Activated CD4-positive, alpha-beta T cell treated with anti-CD3 and anti-CD28 coated beads for 24 hours (primary cell): ENCODE data around the gene GALNT15.

Experiments used
- DNase-seq, 2 donors: peaks; one replicate each; pipeline ENCODE4 v3.0.0-alpha.2; 2020; ENCODE audit warnings: low read depth in 2 of 2

GALNT15 gene, protein sequence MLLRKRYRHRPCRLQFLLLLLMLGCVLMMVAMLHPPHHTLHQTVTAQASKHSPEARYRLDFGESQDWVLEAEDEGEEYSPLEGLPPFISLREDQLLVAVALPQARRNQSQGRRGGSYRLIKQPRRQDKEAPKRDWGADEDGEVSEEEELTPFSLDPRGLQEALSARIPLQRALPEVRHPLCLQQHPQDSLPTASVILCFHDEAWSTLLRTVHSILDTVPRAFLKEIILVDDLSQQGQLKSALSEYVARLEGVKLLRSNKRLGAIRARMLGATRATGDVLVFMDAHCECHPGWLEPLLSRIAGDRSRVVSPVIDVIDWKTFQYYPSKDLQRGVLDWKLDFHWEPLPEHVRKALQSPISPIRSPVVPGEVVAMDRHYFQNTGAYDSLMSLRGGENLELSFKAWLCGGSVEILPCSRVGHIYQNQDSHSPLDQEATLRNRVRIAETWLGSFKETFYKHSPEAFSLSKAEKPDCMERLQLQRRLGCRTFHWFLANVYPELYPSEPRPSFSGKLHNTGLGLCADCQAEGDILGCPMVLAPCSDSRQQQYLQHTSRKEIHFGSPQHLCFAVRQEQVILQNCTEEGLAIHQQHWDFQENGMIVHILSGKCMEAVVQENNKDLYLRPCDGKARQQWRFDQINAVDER

DNA sequence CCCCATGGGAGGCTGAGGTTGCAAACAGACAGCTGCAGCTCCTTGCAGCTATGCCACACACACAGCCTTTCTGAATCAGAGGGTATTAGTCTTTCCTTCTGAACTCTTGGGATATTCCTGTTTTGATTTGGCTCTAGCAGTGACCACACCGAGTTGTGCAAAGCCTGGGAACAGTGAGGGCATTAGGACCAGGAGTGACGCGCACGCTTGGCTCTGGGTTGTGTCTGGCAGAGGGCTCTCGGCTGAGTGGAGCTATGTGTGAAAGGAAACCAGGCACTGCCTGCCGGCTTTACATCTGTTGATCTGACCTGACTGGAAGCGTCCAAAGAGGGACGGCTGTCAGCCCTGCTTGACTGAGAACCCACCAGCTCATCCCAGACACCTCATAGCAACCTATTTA, at the start of gene GALNT15:
Gene GALNT15, plus strand, starts transcription at position 292 of the 400 bp plus-strand sequence. CDS start 472 bp downstream, outside the sequence.
- DNase-seq = no peak

DNA sequence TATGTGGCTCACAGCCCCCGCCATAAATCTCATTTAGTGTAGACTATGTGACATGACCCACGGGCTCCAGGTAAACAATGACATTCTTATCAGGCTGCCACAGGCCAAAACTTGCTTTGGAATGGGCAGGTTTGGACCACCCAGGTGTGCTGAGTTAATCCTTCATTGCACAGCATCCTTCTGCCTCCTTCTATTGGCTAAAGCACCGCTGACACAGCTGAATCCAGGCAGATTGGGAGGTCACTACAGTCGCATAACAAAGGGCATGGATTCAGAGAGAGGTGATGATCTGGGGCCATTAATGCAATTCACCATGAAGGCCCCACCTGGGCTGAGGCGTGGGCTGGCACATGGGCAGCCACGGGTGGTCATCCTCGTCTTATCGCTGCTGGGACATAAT, 47.8 kb upstream of the GALNT15 start:
- no peak for DNase-seq

DNA sequence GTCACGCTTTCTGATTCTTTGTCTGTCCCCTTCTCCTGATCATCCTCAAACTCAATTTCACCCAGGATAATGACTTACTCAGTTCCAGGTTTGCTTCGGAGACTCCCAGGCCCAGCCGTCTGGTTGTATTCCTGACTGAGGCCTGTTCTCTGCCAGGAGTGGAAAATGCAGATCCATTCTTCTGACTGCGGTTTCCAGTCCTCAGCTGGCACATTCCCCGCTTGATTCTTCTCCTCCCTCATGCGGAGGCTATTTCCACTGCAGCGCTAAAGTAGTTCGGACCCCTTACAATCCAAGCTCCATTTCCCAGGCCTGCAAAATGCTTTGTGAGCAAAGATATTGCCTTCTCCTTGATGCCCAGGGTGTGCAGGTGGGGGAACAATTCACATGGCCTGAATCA, 47.2 kb upstream of the GALNT15 start:
- DNase-seq = no peak

DNA sequence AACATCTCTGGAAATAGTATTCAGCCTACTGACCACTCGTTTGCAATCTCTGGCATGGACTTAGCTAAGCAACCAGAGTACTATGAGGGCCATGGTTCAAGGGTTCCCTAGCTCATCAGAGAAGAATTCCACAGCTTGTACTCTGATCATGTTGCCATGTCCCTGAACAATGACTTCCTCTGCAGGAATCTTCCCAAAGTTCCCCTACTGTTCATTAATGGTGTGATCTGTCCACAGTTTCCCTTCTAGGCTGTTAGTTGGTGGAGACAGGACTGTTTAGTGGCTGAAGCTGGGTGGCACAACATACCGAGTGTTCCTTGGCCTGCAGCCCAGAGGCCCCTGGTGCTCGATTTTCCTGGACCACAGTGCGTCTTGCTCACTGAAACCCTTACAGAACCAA, 44.4 kb upstream of the GALNT15 start:
- no peak for DNase-seq

DNA sequence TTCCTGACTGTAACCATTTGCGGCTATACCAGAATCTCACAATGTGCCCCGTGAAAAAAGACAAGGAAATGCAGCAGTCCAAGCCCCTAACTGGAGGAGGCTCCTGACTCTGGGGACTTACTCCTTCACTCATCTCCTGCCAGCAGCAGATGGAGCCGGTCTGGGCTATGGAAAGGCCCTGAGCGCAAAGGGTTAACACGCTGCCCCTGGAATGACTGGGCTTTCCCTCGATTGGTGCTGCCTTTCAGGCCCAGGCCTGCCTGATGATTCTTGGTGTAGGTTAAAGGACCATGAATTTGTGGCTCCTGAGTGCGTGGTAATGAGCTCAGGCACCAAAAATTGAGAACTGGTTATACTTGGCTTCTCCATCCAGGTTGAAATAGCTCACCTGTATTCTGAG, 42.3 kb upstream of the GALNT15 start:
- DNase-seq = no peak

DNA sequence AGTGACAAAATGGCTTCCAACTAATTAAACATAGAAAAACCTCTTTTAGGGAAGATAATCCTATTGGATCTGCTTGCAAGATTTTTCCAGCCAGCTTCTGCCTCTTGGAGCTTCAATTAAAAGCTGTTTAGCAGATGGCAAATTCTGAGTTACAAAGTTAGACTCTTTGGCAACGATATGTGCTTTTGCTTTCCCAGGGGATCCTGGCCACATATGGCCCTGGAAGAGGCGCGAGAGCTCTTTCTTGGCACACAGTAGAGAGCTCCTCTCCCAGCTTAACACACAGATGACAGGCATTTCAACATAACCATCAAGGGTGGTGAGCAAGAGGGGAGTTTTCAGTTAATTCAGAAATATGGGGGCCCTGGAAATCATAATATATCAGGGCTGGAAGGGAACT, 41.6 kb upstream of the GALNT15 start:
- DNase-seq = no peak

DNA sequence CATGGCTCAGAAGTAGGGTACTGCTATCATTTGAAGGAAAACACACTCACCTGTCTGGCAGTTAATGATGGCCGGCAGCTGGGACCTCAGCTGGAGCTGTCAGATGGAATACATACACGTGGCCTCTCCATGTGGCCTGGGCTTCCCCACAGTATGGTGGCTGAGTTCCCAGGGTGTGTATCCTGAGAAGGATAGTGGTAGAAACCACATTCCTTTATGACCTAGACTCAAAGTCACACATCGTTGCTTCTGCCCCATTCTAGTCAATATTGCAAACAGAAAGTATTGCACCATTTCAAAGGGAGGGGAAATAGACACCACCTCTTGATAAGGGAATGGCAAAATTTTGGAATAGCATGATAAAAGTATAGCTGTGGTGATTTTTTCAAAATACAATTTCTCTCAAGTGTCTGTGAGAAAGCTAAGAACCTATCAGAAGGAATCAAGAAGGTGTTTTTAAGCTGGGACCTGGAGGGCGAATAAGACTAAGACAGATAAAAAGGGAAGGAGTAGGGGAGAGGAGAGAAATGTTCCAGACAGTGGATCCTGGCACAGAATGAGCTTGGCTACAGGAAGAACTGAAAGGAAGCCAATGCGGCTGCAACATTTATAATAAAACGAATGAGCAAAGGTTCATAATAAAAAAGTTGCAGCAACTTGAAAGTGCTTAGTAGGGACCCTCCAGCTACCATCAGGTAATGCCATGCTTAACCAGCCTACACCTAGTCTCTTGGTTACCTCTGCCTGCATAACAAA, 40.1 kb upstream of the GALNT15 start:
- DNase-seq = no peak

DNA sequence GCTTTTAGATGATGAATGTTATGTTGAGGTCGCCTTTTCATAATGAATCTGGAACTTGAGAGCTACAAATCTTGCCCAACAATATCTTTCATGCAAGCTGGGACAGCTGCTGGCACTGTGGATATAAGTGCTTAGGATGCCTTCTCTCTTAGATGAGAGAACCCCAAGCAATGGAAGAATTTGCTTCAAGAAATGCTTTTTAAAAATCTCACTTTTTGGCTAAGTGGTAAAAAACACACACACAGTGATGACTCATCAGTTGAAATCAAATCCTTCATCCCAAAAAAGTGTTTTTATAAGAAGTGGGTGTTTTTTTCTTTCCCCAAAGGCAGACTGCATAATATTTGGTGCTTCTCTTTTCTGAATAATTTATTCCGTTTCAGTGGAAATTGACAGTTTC, 38.4 kb upstream of the GALNT15 start:
- no peak for DNase-seq

DNA sequence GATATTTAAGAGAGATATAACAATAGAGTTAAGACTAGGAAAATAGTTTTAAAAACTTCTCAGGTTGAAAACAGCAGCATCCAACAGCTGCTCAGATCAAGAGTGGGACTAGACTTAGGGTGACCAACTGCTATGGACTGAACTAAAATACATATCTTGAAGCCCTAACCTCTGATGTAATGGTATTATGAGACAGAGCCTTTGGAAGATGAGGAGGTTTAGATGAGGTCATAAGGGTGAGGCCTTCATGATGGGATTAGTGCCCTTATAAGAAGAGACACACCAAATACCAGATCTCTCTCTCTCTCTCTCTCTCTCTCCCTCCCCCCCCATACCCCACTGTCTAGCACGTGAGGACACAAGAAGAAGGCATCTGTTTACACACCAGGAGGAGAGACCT, 37.4 kb upstream of the GALNT15 start:
- no peak for DNase-seq

DNA sequence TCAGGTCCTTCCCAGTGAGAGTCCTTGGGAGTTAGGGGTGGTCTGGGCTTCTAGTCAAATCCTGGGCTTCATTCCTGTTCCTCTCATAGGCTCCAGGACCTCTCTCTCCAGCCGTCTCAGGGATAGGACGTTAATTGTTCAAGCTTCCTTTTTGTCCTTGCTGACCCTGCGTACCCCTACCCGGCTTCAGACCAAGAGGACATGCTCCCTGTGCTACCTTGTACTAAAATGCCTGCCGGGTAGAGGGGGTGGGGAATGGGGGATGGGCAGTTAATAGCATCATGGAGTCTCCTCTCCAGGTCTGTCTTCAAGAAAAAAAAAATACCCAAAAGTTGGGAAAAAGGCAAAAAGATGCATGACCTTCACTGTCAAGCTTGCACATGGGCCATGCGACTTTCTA, 36.5 kb upstream of the GALNT15 start:
- DNase-seq = no peak

DNA sequence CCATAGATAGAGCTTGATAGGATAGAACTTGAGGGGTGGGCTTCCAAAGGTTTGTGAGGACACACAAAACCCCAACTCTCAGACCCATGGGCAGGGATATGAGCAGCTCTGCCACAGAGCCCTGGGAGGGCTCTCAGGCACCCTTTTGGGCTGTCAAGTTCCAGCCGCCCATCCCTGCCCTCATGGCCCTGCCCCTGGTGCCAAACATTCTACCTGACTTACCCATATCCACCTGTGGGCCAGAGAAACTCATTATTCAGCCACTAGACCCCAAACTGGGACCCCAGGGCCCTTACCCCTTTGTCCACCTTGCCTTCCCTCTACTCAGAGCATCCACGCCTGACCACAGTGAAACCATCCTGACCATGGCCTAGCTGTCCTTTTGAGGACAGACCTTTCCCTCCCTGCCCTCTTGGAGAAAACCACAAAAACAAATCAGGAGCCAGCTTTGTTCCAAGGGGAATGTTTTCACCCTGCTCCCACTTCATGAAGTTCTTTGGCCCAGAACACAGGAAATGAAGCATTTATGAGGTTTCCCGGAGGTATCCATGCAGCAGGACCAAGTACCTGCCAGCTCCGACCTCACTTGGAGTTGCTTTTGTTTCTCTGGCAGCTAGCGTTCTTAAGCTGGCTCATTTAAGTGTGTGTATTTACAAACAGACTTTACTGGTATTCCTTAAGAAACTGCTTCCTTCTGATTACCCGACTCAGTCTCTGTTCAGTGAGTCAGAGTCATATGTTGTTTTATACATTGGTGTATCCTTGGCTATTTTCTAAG, 34.2 kb upstream of the GALNT15 start:
- DNase-seq = no peak

DNA sequence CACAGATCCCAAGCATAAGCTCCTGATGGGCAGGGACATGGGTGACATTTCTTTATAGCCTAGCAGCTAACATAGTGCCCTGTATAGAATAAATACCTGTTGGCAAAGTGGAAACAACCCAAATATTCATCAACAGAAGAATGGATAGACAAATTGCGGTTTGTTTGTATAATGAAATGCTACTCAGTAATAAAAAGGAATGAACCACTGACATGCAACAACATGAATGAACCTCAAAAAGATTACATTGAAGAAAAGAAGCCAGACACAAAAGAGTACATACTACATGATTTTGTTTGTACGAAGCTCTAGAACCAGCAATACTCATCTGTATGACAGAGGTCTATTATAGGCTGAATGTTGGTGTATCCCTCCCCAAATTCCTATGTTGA, 33.6 kb upstream of the GALNT15 start:
- no peak for DNase-seq

DNA sequence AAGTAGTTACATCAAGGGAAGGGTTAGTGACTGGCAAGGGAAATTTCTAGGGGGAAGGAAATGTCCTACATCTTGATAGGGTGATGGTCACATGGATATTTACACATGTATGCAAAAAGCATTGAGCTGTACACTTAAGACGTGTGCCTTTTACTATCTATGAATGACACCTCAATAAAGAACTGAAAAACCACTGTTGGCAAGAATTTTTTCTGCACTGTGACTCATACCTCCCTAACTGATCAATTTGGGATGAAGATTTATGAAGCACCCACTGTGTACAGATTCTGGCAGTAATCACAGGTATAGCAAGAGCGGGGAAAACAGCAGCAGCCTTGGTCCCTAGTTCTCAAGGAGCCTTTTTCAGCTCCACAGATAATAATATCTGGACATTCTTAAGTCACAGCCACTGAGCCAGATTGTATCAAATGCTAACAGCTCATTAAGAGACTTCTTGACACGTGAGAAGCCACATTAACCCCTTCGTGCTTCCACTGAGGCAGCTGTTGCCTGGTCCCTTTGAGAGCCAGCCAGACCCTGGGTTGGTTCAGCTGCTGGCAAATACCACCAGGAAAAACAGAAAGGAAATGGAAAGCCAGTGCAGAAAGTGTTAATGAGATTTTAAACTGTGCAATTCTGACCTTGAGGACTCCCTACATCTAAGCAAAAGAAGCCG, 32.0 kb upstream of the GALNT15 start:
- no peak for DNase-seq

DNA sequence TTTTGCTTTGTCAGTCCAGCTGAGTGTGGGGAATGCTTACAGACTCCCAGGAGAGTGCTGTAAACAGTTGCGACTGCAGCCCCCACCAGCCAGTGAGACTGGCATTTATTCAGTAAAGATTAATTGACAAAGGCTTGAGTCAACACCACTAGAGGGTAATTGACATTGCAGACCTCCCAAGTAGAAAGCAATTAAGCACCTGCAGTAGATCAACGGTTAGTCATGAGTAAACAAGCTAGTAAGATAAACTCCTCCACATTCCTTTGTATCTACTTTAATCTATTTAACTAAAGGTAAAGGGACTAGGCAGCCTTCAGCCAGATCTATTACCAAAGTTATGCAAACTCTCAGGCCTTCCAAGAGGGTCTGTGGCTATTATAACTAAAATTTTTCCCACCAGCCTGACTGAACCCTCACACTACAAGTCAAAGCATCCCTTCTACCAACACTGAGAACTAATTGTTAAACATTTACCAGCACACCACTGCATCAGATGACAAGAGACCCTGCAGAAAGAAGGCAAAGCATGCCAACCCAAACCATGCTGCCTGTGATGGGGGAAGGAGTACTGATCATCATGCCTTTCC, 30.5 kb upstream of the GALNT15 start:
- no peak for DNase-seq

DNA sequence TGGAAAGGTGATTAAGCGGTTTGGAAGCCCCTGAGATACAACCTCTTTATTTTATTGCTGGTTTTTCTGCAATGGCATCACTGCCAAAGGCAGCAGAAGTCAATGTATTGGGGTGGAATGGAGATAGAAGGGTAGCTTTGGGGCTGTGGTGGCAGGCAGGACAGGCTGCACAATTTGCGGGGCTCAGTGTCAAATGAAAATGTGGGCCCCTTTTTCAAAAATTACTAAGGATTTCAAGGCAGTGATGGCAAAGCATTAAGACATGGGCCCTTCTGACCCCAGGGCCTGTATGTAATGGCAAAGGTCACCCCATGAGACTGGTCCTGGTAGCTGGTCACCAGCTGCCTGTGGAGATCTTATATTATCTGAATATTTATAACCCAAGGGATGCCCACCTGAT, 29.3 kb upstream of the GALNT15 start:
- no peak for DNase-seq

DNA sequence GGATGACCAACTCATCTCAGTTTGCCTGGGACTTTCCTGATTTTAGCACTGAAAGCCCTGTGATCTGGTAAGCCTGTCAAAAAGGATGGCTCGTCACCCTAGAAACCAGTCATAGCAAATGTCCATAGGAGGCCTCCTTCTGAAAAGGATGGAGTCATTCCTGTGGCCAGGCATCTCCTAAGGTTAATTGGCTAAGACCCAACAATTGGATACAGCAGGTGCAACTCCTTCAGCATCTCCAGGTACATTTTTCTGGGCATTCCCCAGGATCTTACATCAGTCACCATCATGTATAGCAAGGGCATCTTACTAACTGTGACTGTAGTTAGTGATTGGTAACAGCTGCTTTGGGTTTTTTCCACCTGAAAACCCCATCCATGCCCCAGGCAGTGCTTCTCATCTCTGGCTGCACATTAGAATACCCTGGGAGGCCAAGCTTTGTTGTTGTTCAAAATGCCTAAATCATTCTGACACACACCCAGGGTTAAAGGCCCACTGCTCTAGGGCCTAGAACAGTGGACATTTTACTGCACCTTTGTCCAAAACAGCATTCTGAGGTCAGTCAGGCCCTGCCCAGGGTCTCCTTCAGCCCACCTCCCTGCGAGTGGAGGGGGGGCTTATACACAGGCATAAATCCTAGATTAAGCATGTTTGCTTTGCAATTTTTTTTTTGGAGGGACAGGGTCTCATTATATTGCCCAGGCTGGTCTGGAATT, 28.3 kb upstream of the GALNT15 start:
- no peak for DNase-seq

DNA sequence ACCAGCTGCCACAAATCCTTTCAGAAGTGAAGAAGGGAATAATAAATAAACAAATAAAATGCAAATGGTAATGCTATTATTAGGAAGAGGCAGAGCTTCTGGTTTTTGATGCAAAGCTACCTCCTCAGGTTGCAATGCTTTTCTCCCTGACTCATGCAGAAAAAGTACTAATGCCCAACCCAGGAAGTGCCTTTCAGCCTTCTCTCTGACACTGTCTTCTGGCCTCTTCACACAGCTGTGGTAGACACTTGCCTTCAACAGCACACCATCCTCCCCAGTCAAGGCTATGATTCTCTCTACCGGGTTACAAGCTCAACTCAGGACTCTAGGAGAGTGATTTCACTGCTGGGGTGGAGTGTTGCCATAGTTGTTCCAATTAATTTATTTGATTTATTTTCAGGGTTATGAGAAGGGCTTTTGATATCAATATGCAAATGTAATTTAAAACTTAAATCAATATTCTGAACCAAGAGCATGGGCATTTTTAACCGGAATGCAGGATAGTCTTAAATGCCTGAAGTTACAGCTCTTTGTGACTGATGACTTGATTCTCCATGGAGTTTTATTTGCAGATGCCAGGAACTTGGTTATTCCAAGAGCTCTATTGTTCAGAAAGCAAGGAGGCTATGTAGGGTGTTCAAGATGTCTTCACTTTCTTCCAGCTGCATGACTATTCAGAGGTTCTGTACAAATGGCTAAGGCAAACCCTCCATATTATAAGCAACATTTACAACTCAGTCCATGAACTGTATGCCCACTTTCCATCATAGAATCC, 27.1 kb upstream of the GALNT15 start:
- DNase-seq = no peak

DNA sequence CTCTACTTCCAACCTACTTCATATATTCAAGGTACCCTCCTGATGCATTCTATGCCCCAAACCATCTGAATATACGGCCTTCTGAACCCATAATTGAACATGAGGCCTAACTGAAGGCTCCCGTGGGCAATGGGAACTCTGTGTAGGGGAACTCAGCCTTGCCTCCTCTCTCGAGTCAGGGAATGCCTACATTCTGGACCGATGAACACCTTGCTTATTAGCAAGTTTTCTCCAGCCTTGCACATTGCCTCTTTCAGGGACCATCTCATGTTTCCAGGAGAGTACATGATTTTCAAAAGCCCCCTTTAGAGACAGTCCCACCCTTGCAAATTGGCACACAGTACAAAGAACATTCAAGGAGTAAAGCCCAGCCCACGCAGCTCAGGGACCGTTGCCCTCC, 26.3 kb upstream of the GALNT15 start:
- DNase-seq = no peak

DNA sequence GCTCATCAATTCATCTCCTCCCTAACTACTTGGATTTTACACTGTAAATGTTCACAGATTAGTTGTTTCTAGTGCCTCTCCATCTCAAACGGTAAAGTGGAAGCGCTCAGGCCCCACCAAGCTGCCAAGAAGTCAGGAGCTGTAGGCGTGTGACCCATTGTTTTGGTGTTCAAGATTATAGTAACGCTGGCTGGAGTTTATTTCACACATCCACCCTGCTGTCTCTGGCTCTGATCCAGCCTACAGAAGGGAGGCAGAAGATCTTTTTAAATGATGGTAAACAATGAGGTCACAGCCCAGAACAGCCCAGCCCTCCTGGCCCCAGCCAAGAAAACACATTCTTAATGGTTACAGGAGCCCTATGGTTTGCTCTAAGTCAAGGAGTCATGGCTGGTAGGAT, 25.7 kb upstream of the GALNT15 start:
- DNase-seq = no peak

DNA sequence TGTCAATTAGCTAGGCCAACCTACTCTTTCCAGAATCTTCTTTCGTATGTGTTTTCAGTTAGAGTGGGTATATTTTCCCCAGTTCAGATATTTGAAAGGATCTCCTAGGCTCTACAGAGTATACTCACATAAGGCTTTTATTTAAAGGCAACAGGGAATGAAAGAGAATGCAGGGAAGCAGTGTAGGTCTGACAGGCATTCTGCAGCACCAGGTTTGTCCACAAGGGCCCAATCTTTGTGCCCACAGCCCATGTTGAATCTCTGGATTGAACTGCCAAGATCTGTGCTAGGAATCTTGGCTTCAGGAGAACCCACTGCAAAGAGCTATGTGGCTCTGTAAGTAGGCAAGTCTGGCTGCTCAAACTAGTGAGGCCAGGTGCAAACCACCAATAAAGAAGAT, 24.2 kb upstream of the GALNT15 start:
- DNase-seq = no peak
